ENCODE data around the gene CDH26.

The CDH26 gene

DNA sequence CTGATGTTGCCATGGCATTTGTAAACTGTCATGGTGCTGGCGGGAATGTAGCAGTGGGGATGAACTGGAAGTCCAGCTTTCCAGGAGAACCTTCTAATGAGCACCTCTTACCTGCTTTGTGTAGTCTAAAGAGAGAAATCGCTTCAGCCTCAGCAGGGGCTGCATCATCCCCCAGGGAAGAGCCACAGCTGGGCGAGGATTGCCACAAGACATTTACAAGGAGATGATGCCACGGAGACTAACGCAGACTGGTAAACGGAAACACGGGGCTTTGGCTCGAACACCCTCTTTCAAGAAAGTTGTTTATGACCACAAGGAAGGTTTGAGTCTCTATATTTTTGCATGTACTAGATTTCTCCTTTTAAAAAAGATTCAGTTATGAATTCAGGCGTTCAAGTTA, 72.9 kb downstream of the CDH26 start:
- DNase-seq (ENCODE audit: low read depth) = no peak
- TF ChIP-seq, protein P1, sequence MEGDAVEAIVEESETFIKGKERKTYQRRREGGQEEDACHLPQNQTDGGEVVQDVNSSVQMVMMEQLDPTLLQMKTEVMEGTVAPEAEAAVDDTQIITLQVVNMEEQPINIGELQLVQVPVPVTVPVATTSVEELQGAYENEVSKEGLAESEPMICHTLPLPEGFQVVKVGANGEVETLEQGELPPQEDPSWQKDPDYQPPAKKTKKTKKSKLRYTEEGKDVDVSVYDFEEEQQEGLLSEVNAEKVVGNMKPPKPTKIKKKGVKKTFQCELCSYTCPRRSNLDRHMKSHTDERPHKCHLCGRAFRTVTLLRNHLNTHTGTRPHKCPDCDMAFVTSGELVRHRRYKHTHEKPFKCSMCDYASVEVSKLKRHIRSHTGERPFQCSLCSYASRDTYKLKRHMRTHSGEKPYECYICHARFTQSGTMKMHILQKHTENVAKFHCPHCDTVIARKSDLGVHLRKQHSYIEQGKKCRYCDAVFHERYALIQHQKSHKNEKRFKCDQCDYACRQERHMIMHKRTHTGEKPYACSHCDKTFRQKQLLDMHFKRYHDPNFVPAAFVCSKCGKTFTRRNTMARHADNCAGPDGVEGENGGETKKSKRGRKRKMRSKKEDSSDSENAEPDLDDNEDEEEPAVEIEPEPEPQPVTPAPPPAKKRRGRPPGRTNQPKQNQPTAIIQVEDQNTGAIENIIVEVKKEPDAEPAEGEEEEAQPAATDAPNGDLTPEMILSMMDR (IDR thresholded peaks at IDR 0.05; ENCODE audit: low read length, missing control alignments) = no peak

DNA sequence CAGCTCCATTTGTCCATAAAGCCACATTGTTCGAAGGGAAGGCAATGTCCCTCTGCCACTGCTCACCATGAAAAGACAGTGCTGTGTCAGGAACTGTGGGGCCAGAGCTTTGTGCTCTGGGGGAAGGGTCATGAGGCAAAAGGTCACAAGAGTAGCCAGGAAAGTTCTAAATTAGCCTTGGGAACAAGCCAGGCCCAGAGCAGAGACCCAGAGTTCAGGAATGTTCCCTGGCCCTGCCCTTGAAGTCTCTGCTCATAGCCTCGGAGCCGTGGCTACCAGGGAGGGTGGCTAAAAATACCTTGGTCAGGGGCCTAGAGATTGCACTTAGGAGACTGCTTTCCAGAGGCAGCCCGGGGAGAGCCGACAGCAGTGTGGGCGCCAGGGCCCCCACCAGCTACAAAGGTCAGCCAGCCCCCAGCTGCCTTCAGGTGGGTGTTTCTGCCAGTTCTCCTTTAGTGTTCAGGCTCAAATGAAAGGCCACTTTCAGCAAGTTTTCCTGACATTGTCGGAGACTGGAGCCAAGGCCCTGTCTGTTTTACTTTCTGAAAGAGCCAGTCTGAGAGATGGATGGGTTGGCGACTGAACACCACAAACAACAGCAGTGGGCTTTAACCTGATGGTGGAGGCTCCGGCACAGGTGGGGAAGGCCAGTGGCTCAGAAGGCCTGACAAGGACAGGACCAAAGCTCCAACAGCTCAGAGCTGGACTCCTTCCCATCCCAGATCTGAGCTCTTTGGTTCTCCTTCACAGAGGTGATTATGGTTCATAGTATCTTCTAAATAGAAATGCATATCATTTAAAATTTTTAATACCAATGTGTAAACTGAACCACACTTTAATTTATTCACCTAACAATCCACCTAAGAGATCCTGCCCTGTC, 76.2 kb downstream of the CDH26 start:
- DNase-seq (ENCODE audit: low read depth) = no peak
- TF ChIP-seq, protein P1 (IDR thresholded peaks at IDR 0.05; ENCODE audit: low read length, missing control alignments) = no peak
- no peak overlapping the region for H3K4me3 ChIP-seq (replicated peaks; ENCODE audit: low read depth, low read length)

More for the DNA sequence above, 72.9 kb downstream of the CDH26 start:
- no peak overlapping the region for H3K4me3 ChIP-seq (replicated peaks; ENCODE audit: low read depth, low read length)

DNA sequence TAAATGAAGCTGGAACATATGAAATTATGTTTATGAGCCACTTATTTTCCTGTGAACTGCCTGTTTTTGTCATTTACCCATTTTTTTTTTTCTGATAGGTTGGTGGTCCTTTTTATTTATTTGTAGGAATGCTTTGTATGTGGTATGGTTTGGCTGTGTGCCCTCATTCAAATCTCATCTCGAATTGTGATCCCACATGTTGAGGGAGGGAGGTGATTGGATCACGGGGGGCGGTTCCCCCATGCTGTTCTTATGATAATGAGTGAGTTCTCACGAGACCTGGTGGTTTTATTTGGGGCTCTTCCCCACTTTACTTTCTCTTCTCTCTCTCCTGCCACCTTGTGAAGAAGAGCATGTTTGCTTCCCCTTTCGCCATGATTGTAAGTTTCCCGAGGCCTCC, 77.3 kb downstream of the CDH26 start:
- TF ChIP-seq, protein P1 (IDR thresholded peaks at IDR 0.05; ENCODE audit: low read length, missing control alignments) = no peak
- no peak for DNase-seq (ENCODE audit: low read depth)

DNA sequence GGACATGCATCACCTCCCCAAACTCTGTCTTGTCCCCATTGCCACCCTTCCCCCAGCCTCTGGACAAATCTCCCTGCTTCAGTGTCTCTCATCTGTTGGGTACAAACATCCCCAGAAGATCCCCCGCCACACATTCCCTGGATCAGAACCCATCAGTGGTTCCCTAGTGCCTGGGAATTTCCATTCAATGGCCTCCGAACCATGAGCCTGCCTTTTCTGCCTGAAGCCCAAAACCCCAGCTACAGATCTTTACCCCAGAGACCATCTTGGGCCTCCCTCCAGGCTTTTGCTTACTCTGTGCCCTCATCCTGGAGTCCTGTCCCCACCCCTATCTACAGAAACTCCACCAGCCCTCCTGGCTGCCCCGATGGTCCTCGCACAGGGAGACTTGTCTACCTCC, 78.1 kb downstream of the CDH26 start:
- TF ChIP-seq, protein P1 (IDR thresholded peaks at IDR 0.05; ENCODE audit: low read length, missing control alignments) = no peak
- DNase-seq (ENCODE audit: low read depth) = no peak

More for the DNA sequence above, 77.3 kb downstream of the CDH26 start:
- no peak overlapping the region for H3K4me3 ChIP-seq (replicated peaks; ENCODE audit: low read depth, low read length)

DNA sequence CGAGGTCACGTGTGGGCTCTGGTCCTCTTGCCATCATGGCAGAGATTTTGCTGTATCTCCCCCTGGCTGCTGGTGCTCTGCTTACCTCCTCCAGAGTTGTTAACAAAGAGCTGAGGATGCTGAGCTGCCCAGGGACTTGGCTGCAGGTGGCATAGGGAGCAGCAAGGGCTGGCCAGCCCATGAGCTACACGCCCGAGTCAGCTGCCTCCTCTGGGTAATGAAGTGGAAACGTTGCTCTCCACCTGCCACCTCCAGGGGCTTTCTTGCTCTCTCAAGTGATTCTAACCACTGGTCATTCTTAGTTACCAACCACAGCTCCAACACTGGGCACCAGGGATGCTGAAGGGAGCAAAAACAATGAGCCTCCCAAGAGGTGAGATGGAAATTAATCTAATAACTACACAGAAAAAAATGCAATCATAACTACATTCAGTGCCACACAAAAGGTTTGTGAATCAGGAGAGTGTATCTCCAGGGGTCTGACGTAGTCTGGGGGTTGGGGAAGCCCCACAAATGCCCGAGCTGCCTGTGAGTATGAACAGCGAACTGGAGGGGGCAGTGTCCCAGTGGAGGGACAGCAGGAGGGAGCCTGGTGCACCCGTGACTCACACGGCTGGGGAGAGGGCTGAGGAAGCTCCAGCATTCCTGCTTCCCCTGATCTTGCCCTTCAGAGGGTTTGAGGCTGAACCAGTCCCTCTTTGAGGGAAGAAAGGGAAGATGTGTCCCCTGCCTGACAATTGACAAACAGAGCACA, 78.7 kb downstream of the CDH26 start:
- no peak overlapping the region for H3K4me3 ChIP-seq (replicated peaks; ENCODE audit: low read depth, low read length)
- TF ChIP-seq, protein P1 (IDR thresholded peaks at IDR 0.05; ENCODE audit: low read length, missing control alignments) = no peak
- DNase-seq (ENCODE audit: low read depth) = no peak

More for the DNA sequence above, 78.1 kb downstream of the CDH26 start:
- no peak overlapping the region for H3K4me3 ChIP-seq (replicated peaks; ENCODE audit: low read depth, low read length)

DNA sequence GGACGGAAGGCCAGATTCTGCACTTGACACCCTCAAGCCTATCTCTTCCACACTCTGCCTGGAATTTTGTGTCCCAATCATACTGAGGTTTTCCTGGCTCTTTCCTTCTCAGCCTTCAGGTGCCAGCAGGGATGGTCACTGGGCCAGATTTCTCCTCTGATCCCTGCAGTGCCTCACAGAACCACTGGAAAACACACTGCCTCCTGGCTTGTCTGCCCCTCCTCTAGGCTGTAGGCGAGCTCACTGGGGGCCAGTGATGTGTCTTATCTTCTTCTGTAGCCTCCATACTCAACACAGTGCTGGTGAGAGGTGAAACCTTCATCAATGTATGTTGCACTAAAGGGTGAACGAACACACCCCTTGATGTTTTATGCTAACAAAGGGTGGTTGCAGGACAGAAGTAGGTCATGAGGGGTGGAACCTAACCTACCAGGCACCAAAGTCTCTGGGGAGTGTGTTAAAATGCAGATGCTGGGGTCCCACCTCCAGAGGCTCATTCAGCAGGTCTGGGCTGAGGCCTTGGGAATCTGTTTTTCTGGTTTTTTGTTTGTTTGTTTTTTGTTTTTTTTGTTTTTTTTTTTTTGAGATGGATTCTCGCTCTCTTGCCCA, 80.3 kb downstream of the CDH26 start:
- no peak for DNase-seq (ENCODE audit: low read depth)
- H3K4me3 ChIP-seq (replicated peaks; ENCODE audit: low read depth, low read length) = no peak overlapping the region
- TF ChIP-seq, protein P1 (IDR thresholded peaks at IDR 0.05; ENCODE audit: low read length, missing control alignments) = no peak

Measured in fibroblast of pulmonary artery (primary cell).